NCI-H2171 treated with DMSO at 0.1 percent for 48 hours (cell line): ENCODE measurements around the gene DDX46.
"Not testable (repeated sequence)": the region's sequence is repeated elsewhere in the genome, so short reads cannot be mapped to it uniquely, and the experiment has no call there.

Experiments used
- DNase-seq: peaks from one replicate; lab custom pipeline; 2025; lab: John Stamatoyannopoulos, UW

DDX46 gene, protein sequence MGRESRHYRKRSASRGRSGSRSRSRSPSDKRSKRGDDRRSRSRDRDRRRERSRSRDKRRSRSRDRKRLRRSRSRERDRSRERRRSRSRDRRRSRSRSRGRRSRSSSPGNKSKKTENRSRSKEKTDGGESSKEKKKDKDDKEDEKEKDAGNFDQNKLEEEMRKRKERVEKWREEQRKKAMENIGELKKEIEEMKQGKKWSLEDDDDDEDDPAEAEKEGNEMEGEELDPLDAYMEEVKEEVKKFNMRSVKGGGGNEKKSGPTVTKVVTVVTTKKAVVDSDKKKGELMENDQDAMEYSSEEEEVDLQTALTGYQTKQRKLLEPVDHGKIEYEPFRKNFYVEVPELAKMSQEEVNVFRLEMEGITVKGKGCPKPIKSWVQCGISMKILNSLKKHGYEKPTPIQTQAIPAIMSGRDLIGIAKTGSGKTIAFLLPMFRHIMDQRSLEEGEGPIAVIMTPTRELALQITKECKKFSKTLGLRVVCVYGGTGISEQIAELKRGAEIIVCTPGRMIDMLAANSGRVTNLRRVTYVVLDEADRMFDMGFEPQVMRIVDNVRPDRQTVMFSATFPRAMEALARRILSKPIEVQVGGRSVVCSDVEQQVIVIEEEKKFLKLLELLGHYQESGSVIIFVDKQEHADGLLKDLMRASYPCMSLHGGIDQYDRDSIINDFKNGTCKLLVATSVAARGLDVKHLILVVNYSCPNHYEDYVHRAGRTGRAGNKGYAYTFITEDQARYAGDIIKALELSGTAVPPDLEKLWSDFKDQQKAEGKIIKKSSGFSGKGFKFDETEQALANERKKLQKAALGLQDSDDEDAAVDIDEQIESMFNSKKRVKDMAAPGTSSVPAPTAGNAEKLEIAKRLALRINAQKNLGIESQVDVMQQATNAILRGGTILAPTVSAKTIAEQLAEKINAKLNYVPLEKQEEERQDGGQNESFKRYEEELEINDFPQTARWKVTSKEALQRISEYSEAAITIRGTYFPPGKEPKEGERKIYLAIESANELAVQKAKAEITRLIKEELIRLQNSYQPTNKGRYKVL

DNA sequence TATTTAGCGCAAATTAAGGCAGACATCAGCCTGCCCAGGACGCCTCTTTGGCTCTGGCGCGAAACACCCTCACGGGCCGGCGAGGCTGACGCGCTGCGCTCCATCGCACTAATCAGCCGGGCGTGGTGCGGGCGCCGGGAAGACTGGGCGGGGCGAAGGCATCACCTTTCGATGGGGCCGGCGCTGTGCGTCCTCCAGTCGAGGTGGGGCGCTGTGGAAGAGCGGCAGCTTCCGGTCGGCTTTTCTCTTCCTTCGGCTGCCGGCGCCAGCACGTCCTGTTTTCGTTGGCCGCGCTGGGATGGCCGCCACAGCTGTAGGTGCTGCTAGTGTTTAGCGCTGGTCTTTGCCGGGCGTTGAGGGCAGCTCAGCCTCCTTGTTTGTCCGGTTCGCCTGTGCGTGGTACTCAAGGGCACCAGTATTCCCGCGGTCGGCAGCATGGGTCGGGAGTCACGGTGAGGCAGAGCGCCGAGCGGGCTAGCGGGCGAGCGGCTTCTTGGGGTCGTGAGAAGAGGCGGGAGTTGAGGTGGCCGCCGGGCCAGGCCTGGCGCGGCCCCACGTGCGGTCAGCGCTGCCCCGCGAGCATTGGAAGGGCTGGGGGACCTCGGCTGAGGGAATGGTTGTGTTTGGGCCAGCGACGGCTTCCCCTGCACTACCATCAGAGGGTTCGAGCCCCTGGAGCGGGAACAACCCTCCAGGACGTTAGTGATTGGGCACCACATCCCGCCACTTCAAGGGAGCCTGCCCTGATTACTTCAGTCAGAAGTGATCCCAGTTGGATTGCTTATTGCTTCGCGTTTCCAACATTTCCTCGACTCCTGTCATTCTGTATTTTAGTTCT, at the start of gene DDX46:
DDX46 (plus strand) TSS at position 276 of the 838 bp plus-strand sequence; CDS start at position 436, 160 bp downstream.
- DNase-seq, result peak; percentile 83

DNA sequence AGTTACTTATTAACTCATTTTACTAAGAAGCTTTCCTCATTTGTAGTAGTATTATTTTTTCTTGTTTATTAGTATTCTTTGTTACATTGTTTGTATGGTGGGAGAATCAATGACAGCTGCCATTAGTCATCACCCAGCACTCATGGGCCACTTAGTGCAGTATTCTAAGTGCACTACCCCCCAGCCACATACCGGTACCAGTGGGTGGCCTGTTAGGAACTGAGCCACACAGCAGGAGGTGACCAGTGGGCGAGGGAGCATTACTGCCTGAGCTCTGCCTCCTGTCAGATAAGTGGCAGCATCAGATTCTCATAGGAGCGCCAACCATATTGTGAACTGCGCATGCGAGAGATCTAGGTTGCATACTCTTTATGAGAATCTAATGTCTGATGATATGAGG, 44.5 kb upstream of the DDX46 start:
- DNase-seq, result no peak

DNA sequence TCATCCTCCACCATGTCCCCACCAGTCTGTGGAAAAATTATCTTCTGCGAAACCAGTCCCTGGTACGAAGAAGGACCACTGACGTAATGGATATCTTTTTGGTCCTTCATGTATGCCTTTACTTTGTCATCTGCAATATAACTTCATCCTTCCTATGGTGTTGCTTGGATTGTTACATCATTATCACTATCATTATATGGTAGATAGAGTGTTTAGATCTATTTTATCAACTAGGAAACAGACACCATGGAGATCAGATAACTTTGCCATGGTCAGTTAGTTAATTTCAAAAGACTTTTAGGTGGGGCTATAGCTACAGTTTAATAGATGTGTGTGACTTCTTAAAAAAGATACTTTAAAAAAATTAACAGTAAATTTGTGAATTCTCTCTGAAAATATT, 44.0 kb upstream of the DDX46 start:
- no peak for DNase-seq

DNA sequence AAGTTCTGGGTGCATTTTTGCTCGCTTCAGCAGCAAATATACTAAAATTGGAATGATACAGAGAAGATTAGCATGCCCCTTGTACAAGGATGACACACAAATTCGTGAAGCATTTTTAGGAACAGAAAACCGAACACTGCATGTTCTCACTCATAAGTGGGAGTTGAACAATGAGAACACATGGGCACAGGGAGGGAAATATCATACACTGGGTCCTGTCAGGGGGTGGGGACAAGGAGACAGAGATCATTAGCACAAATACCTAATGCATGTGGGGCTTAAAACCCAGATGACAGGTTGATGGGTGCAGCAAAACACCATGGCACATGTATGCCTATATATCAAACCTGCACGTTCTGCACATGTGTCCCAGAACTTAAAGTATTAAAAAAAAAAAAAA, 43.1 kb upstream of the DDX46 start:
- DNase-seq, result not testable (repeated sequence)

DNA sequence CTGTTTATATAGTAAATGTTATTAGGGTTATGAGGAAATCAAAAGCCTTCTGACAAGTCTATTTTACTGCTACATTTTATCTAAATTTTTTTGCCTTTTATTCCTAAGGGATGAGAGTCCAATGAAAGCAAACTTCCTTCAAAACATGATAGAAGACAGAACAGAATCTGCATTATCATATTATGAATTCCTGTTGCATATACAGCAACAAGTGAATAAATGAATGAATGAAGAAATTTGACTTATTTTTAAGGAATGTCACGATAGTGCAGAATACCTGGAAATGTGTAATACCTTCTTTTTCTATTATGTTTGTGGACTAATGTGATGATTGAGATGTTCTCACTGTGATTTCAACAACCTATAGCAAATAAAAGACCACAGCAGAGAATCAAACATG, 33.7 kb upstream of the DDX46 start:
- no peak for DNase-seq

DNA sequence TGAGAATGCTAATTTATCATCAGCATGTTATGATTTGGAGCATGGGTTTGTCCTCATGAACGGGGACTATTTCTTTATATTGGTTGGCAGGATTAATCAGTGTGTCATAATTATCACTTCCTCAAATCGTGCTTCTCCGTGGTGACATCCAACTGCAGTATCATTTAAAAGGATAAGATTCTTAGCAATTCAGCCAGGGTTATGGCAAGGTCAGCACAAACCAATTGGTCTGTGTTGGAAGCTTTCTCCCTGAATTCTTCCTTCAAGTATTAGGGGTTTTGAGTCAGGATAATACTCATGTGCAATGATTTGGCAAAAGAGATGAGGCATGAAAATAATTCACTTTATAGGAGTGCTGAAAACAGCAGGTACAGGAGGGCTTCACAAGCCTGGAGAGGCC, 25.8 kb upstream of the DDX46 start:
- DNase-seq, result no peak

DNA sequence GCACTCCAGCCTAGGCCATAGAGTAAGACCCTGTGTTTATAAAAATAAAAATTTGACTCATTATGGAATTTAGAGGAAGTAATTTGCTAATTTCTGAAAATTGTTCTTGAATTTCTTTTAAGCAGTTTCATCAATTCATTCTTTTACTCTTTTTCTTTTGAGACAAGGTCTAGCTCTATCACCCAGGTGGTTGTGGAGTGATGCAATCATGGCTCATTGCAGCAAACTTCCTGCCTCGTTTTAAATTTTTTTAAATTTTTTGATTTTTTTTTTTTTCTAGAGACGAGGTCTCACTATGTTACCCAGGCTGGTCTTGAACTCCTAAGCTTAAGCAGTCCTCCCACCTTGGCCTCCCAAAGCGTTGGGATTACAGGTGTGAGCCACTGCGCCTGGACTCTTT, 23.3 kb upstream of the DDX46 start:
- DNase-seq, result no peak

DNA sequence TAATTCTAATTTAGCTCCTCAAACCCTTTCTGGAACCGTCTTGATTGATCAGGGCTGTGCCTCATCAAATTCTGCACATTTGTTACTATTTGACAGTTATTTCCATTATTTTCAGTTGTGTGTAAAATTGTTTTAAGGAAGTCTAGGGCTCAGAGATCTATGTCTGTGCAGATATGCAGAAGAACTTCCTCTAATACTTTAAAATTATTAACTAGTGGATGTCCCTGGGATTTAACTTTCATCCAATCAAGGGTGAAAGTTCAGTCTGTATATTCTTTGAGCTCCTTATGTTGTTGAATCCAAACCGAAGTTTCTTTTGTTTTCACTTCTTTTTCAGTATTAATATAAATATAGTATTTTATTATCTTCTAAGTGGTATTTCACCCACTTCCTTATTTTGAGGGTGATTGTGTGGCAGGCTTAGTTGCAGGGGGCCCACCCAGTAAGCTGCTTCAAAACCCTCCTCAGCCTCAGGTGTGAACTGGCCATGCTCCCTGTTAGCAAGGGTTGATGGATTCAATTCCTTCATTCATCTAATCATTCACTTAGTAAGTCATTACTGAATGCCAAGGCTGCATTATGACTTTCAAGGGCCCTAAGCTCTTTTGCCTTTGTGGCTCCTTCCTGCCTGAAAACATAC, 22.3 kb upstream of the DDX46 start:
- no peak for DNase-seq

DNA sequence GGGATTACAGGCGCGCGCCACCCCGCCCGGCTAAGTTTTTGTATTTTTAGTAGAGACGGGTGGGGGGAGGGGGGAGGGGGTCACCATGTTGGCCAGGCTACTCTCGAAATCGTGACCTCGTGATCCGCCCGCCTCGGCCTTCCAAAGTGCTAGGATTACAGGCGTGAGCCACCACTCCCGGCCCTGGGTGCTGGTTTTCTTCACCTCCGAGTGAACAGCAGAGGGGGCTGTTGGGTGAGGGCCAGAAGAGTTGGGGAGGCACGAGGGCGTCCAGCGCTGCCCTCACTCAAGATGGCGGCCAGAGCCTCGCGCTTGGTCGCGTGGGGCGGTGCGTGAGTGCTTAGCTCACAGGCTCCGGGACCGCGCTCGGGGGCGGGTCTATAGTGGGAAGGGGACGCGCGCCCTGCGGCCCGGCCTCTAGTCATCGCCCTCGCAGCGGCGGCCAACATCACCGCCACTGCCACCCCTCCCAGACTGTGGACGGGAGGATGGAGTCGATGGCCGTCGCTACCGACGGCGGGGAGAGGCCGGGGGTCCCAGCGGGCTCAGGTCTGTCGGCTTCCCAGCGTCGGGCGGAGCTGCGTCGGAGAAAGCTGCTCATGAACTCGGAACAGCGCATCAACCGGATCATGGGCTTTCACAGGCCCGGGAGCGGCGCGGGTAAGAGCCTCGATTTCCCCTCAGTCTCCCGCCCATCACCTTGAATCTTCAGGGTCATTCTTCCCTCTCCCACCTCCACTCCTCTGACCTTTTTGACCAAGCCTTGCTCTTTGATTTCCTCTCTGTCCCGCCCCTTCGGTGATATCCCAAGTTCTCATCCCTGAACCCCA, 20.2 kb upstream of the DDX46 start, which contains the start of gene CAMLG:
CAMLG (plus strand) TSS at position 416 of the 830 bp plus-strand sequence; CDS start at position 489, 73 bp downstream.
- peak; percentile 86 for DNase-seq

DNA sequence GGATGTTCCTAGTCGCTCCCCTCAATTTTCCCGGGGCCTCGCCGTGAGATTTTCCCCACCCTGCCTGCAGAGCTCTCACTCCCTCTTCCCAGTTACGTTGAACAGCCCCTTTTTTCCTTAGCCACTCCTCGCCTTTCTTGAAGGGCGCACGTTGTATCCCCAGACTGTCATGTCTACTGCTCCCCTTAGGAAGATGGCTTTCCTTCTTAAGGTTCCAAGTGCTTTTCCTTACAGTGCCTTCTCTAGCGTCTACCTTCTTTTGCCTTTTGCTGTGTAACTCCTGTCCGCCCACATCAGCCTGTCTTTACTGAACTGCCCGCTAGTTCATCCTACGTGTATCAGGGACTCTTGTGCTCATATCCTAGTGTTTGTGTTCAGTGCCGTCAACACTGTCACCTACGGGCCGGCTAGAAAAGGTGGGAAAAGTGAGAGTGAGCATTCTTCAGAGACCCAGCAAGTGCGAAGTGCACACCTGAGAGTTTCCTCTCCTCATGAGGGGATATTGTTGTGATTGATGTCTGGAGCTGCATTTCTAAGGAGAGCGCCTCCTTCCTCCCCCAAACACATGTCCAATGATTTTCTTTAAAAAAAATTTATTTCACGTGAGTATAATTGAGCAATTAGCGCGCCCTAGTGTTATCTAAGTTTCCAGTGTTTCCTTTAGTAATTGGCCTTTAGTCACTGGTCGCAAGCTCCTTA, 19.5 kb upstream of the DDX46 start:
- DNase-seq, result peak; percentile 48

DNA sequence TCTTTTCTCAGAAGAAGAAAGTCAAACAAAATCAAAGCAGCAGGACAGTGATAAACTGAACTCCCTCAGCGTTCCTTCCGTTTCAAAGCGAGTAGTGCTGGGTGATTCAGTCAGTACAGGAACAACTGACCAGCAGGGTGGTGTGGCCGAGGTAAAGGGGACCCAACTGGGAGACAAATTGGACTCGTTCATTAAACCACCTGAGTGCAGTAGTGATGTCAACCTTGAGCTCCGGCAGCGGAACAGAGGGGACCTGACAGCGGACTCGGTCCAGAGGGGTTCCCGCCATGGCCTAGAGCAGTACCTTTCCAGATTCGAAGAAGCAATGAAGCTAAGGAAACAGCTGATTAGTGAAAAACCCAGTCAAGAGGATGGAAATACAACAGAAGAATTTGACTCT, 17.5 kb upstream of the DDX46 start:
- DNase-seq, result no peak

DNA sequence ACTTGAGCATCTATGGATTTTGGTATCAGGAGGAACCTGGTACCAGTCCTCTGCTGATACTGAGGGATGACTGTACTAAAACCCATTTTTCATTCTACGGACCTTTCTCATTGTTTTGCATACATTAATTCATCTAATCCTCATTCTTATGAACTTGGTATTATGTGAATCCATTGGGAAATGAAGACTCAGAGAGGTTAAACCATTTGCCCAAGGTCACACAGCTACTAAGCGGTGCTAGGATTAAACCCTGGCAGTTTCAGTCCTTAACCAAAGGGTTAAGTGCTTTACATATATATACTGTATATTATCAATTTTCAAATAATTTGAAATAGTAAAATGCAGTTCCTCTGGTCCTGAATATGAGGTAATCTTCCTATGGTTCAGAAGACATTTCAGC, 16.4 kb upstream of the DDX46 start:
- DNase-seq, result no peak

DNA sequence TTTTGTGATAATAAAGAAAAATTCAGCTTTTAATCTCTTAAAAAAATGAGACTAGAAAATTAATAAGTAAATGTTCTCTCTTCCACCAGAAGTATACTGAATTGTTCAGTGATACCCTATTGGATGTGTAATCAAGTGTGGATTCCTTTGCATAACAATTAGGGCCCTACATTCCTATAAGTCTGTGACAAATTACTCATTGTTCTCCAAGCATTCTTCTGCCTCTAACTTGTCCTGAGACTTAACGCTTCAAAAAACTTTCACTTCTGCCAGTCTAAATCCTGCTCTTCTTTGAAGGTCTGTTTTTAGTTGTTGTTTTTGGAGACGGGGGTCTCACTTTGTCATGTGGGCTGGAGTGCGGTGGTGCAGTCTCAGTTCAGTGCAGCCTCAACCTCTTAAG, 9.2 kb upstream of the DDX46 start:
- DNase-seq, result no peak

DNA sequence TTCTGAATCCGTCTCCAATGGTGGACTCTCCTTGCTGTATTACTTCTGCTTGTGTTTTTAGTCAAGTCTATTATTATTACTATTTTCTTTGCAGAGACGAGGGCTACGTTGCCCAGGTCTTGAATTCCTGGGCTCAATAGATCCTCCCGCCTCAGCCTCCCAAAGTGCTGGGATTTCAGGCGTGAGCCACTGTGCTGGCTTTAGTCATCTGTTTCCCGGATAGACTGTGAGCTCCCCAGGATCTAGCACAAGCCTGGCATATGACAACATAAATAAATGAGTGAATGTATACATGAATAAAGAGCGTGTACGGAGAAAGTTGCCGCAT, 439 bp upstream of the DDX46 start:
- DNase-seq, result no peak

DNA sequence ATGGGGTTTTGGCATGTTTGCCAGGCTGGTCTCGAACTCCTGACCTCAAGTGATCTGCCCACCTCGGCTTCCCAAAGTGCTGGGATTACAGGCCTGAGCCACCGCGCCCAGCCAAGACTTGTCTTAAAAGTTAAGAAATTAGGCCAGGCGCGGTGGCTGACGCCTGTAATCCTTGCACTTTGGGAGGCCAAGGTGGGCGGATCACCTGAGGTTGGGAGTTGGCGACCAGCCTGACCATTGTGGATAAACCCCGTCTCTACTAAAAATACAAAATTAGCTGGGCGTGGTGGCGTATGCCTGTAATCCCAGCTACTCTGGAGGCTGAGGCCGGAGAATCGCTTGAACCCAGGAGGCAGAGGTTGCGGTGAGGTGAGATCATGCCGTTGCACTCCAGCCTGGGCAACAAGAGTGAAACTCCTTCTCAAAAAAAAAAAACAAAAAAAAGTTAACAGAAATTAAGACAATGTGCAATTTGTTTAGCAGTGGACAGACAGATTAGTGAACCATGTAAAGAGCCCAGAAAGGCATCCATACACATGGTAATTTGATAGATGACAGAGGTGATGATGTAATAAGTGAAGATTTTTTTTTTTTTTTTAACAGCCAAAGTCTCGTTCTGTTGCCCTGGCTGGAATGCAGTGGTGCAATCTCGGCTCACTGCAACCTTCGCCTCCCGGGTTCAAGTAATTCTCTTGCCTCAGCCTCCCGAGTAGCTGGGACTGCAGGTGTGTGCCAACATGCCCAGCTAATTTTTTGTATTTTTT, 9.1 kb downstream of the DDX46 start:
- DNase-seq, result not testable (repeated sequence)

DNA sequence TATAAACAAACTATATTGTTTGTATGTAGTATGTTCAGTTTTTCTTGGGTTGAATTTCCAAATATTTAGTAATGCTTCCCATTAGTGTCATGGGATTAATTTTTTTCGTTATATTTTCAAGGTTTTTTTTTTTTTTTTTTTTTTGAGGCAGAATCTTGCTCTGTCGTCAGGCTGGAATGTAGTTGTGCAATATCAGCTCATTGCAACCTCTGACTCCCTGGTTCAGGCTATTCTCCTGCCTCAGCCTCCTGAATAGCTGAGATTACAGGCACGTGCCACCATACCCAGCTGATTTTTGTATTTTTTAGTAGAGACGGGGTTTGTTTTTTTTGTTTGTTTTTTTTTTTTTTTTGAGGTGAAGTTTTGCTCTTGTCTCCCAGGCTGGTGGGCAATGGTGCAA, 10.6 kb downstream of the DDX46 start:
- DNase-seq, result no peak

DNA sequence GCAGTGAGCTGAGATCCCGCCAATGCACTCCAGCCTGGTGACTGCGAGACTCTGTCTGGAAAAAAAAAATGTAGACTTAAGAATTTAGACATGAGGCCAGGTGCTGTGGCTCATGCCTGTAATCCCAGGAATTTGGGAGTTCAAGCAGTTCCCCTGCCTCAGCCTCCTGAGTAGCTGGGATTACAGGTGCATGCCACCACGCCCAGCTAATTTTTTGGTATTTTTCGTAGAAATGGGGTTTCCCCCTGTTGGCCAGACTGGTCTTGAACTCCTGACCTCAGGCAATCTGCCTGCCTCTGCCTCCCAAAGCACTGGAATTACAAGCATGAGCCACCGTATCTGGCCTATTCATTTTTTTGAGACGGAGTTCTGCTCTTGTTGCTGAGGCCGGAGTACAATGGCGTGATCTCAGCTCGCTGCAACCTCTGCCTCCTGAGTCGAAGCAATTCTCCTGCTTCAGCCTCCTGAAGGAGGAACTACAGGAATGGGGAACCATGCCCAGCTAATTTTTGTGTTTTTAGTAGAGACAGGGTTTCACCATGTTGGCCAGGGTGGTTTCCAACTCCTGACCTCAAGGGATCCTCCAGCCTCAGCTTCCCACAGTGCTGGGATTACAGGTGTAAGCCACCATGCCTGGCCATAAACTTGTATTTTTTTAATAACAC, 14.0 kb downstream of the DDX46 start:
- DNase-seq, result no peak

DNA sequence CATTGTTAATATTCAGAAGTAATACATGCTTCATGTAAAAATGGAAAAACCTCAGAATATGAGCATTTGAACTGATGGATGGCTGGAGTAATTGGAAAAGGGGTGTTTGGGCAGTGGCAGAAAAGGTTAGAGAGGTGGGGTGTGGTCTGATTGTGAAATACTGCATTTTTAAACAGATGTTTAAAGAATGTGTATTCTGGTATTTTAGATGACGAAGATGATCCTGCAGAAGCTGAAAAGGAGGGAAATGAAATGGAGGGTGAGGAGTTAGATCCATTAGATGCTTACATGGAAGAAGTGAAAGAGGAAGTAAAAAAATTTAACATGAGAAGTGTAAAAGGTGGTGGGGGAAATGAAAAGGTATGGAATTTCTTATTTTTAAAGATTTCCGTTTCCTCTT, 18.8 kb downstream of the DDX46 start:
- DNase-seq, result no peak
